NCI-H2196 treated with DMSO at 0.1 percent for 48 hours (cell line): ENCODE measurements around the gene STK35.

Experiments
- DNase-seq: peaks from one replicate; lab custom pipeline; 2025; ENCODE audit not compliant: unreplicated experiment; lab: John Stamatoyannopoulos, UW

STK35 gene

GRCh38 chr20:2104236-2104635, 2.6 kb downstream of the STK35 start:
- no peak for DNase-seq

- DNase-seq = no peak
These were observed 6.9 kb downstream of the STK35 start for GRCh38 chr20:2108498-2108897.

GRCh38 chr20:2108987-2109386, 7.4 kb downstream of the STK35 start:
- DNase-seq = no peak

GRCh38 chr20:2109425-2110210, 8.0 kb downstream of the STK35 start:
- DNase-seq = no peak

GRCh38 chr20:2112910-2113309, 11.3 kb downstream of the STK35 start:
- no peak for DNase-seq

- DNase-seq = no peak
These were observed 12.7 kb downstream of the STK35 start for GRCh38 chr20:2114127-2114959.

GRCh38 chr20:2114990-2115681, 13.5 kb downstream of the STK35 start:
- no peak for DNase-seq

GRCh38 chr20:2116170-2116940, 14.7 kb downstream of the STK35 start:
- DNase-seq = no peak

GRCh38 chr20:2118783-2119182, 17.2 kb downstream of the STK35 start:
- no peak for DNase-seq

- DNase-seq = no peak
These were observed 21.3 kb downstream of the STK35 start for GRCh38 chr20:2122936-2123335.

GRCh38 chr20:2123720-2124119, 22.1 kb downstream of the STK35 start:
- DNase-seq = no peak

GRCh38 chr20:2124564-2125213, 23.1 kb downstream of the STK35 start:
- DNase-seq = no peak

- DNase-seq = no peak
These were observed 24.0 kb downstream of the STK35 start for GRCh38 chr20:2125474-2126112.

- DNase-seq = no peak
These were observed 25.6 kb downstream of the STK35 start for GRCh38 chr20:2127238-2127637.

- DNase-seq = no peak
These were observed 26.9 kb downstream of the STK35 start for GRCh38 chr20:2128542-2128941.

GRCh38 chr20:2130062-2130591, 28.5 kb downstream of the STK35 start:
- no peak for DNase-seq

- no peak for DNase-seq
These were observed 29.1 kb downstream of the STK35 start for GRCh38 chr20:2130683-2131082.

GRCh38 chr20:2131366-2131765, 29.7 kb downstream of the STK35 start:
- DNase-seq = no peak

- no peak for DNase-seq
These were observed 30.9 kb downstream of the STK35 start for GRCh38 chr20:2132461-2132901.
